H9 (cell line): ENCODE results near the gene C5orf58. TPM values are rescaled to one million over a fixed set of nuclear protein-coding genes. Genes with fewer than 3 reads are reported as not detected.
A peak's percentile ranks its signal among the peaks of the same experiment; 100 is the strongest.

Experiments
- DNase-seq: peaks from one replicate; pipeline ENCODE4 v3.0.0-alpha.2; 2017
- H2AFZ ChIP-seq: one replicate; pipeline ENCODE4 v1.6.1; 2013; ENCODE audit warnings: mild to moderate bottlenecking, low read length, control low read depth, moderate library complexity
- H2AK5ac ChIP-seq: 2 replicates; pipeline ENCODE4 v1.6.1; 2013; ENCODE audit warnings: low read length, control low read depth, mixed read lengths; ENCODE audit not compliant: insufficient read length
- H2BK120ac ChIP-seq: one replicate; pipeline ENCODE4 v1.6.1; 2013; ENCODE audit warnings: low read depth, mild to moderate bottlenecking, low read length, control low read depth, inconsistent platforms; ENCODE audit not compliant: poor library complexity, severe bottlenecking
- H2BK12ac ChIP-seq: 2 replicates; pipeline ENCODE4 v1.6.1; 2013; ENCODE audit warnings: low read length, control low read depth, mixed read lengths, low read depth; ENCODE audit not compliant: insufficient read length
- H2BK15ac ChIP-seq: 2 replicates; pipeline ENCODE4 v1.6.1; 2013; ENCODE audit warnings: low read depth, low read length, control low read depth
- H2BK20ac ChIP-seq: one replicate; pipeline ENCODE4 v1.6.1; 2013; ENCODE audit warnings: low read depth, mild to moderate bottlenecking, low read length, control low read depth, inconsistent platforms; ENCODE audit not compliant: poor library complexity, severe bottlenecking
- H2BK5ac ChIP-seq: 2 replicates; pipeline ENCODE4 v1.6.1; 2013; ENCODE audit warnings: low read length, control low read depth, mixed read lengths; ENCODE audit not compliant: insufficient read length
- H3K14ac ChIP-seq: 2 replicates; pipeline ENCODE4 v1.6.1; 2013; ENCODE audit warnings: low read length, control low read depth; ENCODE audit not compliant: insufficient read depth
- H3K18ac ChIP-seq: 2 replicates; pipeline ENCODE4 v1.6.1; 2013; ENCODE audit warnings: low read depth, mild to moderate bottlenecking, mixed read lengths, low read length, control low read depth; ENCODE audit not compliant: insufficient read length
- H3K23ac ChIP-seq: 2 replicates; pipeline ENCODE4 v1.6.1; 2013; ENCODE audit warnings: low read length, control low read depth, mixed read lengths, low read depth; ENCODE audit not compliant: insufficient read length
- H3K23me2 ChIP-seq: 2 replicates; pipeline ENCODE4 v1.6.1; 2013; ENCODE audit warnings: low read depth, mild to moderate bottlenecking, mixed read lengths, low read length, control low read depth; ENCODE audit not compliant: insufficient read length, poor library complexity, severe bottlenecking
- H3K27ac ChIP-seq: 2 replicates; pipeline ENCODE4 v1.5.1; 2013; ENCODE audit warnings: low read length, control low read depth, mixed read lengths, low read depth; ENCODE audit not compliant: insufficient read length
- H3K27me3 ChIP-seq: 2 replicates; pipeline ENCODE4 v1.6.1; 2013; ENCODE audit warnings: low read length, control low read depth, inconsistent platforms; ENCODE audit not compliant: insufficient read depth
- H3K4ac ChIP-seq: 2 replicates; pipeline ENCODE4 v1.6.1; 2013; ENCODE audit warnings: low read depth, mild to moderate bottlenecking, control low read depth, inconsistent platforms, low read length, moderate library complexity
- H3K4me1 ChIP-seq: 2 replicates; pipeline ENCODE4 v1.6.1; 2013; ENCODE audit warnings: low read length, control low read depth, inconsistent platforms; ENCODE audit not compliant: insufficient read depth
- H3K4me2 ChIP-seq: 2 replicates; pipeline ENCODE4 v1.6.1; 2013; ENCODE audit warnings: low read length, control low read depth, mixed read lengths; ENCODE audit not compliant: insufficient read length, insufficient read depth
- H3K56ac ChIP-seq: 2 replicates; pipeline ENCODE4 v1.6.1; 2013; ENCODE audit warnings: low read depth, mild to moderate bottlenecking, mixed read lengths, low read length, control low read depth; ENCODE audit not compliant: insufficient read length
- H3K79me1 ChIP-seq: 2 replicates; pipeline ENCODE4 v1.6.1; 2013; ENCODE audit warnings: low read depth, mild to moderate bottlenecking, moderate library complexity, low read length, control low read depth, inconsistent platforms; ENCODE audit not compliant: insufficient read depth, poor library complexity, severe bottlenecking
- H3K79me2 ChIP-seq: 2 replicates; pipeline ENCODE4 v1.6.1; 2013; ENCODE audit warnings: low read length, control low read depth, inconsistent platforms; ENCODE audit not compliant: insufficient read depth
- H3K9ac ChIP-seq: 2 replicates; pipeline ENCODE4 v1.6.1; 2013; ENCODE audit warnings: low read length, control low read depth, mixed read lengths; ENCODE audit not compliant: insufficient read length; ENCODE audit errors: extremely low read depth
- H3K9me3 ChIP-seq: one replicate; pipeline ENCODE4 v1.6.1; 2013; ENCODE audit warnings: low read depth, low read length, inconsistent platforms; ENCODE audit not compliant: control insufficient read depth
- H3T11ph ChIP-seq: one replicate; pipeline ENCODE4 v1.6.1; 2013; ENCODE audit warnings: mild to moderate bottlenecking, low read length, control low read depth, inconsistent platforms
- H4K20me1 ChIP-seq: one replicate; pipeline ENCODE4 v1.6.1; 2013; ENCODE audit not compliant: control insufficient read depth, insufficient read length, insufficient read depth
- H4K5ac ChIP-seq: 2 replicates; pipeline ENCODE4 v1.6.1; 2013; ENCODE audit warnings: low read depth, mild to moderate bottlenecking, mixed read lengths, low read length, control low read depth; ENCODE audit not compliant: insufficient read length
- H4K8ac ChIP-seq: replicated peaks from 2 replicates; pipeline ENCODE4 v1.6.1; 2013; ENCODE audit warnings: low read length, control low read depth, mixed read lengths, low read depth; ENCODE audit not compliant: insufficient read length
- H4K91ac ChIP-seq: 2 replicates; pipeline ENCODE4 v1.6.1; 2013; ENCODE audit warnings: low read depth, mild to moderate bottlenecking, moderate library complexity, mixed read lengths, low read length, control low read depth; ENCODE audit not compliant: insufficient read length
- H3K27ac Mint-ChIP-seq, 3 experiments: 2 replicates in 2 of 3; 3 replicates in 1 of 3; pipeline ENCODE4 v1.8.0; 2020 to 2021; ENCODE audit warnings: mixed read lengths in 3 of 3, mild to moderate bottlenecking in 1 of 3, moderate library complexity in 1 of 3
- H3K27me3 Mint-ChIP-seq: 2 replicates; pipeline ENCODE4 v1.8.0; 2021; ENCODE audit warnings: low read depth, mild to moderate bottlenecking, moderate library complexity, mixed read lengths
- H3K36me3 Mint-ChIP-seq, 3 experiments: 2 replicates in 2 of 3; 3 replicates in 1 of 3; pipeline ENCODE4 v1.8.0; 2020 to 2021; ENCODE audit warnings: low read depth in 3 of 3, mixed read lengths in 3 of 3; ENCODE audit not compliant: insufficient read depth in 1 of 3
- H3K4me1 Mint-ChIP-seq, 2 experiments: 2 replicates each; pipeline ENCODE4 v1.8.0; 2020; ENCODE audit warnings: mixed read lengths in 2 of 2
- H3K4me3 Mint-ChIP-seq, 2 experiments: 2 replicates in 1 of 2; 3 replicates in 1 of 2; pipeline ENCODE4 v1.8.0; 2020 to 2021; ENCODE audit warnings: mild to moderate bottlenecking in 2 of 2, mixed read lengths in 2 of 2, moderate library complexity in 1 of 2
- H3K9me3 Mint-ChIP-seq, 2 experiments: 2 replicates in 1 of 2; 3 replicates in 1 of 2; pipeline ENCODE4 v1.8.0; 2020; ENCODE audit warnings: mild to moderate bottlenecking in 2 of 2, mixed read lengths in 2 of 2, moderate library complexity in 1 of 2
- WGBS: extraction: QIAGEN DNeasy Blood & Tissue Kit; methylation state at CpG from one replicate; pipeline ENCODE4 v1.1.7; 2013; ENCODE audit warnings: missing lambda C conversion rate, low lambda C conversion rate, mixed read lengths; ENCODE audit not compliant: insufficient read length; ENCODE audit errors: extremely low coverage; 5-methylcytosine and 5-hydroxymethylcytosine counted together
- total RNA-seq: library from RNA; stranded (reverse); gene quantifications from 2 replicates; pipeline ENCODE4 v1.2.1, GENCODE V29; 2021
- TF ChIP-seq, protein P1 (sequence below): fragments of 200-600 bp; sonication (generic); conservative IDR thresholded peaks from 3 replicates; pipeline ENCODE4 v1.8.0; 2021; ENCODE audit warnings: antibody characterized with exemption, mild to moderate bottlenecking

Gene C5orf58
- total RNA-seq, 1 experiment from 2014 or later, result 0.90 TPM

DNA sequence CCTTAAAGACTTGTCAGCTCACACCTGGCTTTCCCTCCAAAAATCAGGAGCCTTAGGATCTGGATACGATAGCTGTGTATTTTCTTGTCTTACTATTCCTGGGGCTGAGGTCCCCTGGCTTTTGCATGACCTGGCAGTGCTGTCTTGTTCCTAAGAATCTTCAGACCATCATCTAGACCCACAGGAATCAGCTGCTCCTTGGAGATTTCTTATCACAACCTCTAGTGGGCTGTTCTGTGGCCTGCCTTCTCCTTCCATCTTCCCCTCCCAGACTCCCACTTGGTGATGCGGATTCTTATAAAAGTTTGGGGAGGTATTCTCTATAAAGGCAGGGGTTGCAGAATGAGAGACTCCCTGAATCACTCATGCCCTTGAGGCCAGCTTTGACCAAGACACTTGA lies 43.4 kb downstream of the C5orf58 start:
- WGBS, result no CpG with 5 or more reads among the region's 2 CpGs
- H3K27ac Mint-ChIP-seq, result no peak overlapping the region; a peak in 1 of 7 replicates

More for the DNA sequence above, 43.4 kb downstream of the C5orf58 start:
- Histone ChIP-seq H3K79me1 (no peaks in the 10 kb centered on the region), H4K5ac (no peak overlapping the region), H3K4me1 (peaks cover 19% of the 10 kb centered on the region; the same call in 1 of the 2 replicates), H3K23ac (no peak overlapping the region), H2BK20ac (no peak overlapping the region), H2BK15ac (no peak overlapping the region), H3K4ac (no peak overlapping the region), H4K91ac (no peak overlapping the region), H3K23me2 (no peaks in the 10 kb centered on the region), H3T11ph (no peak overlapping the region), H3K9me3 (no peaks in the 10 kb centered on the region), H2BK12ac (peak overlapping the region; percentile 54), H3K56ac (no peak overlapping the region), H2BK120ac (no peak overlapping the region), H2AK5ac (no peak overlapping the region), H3K4me2 (no peak overlapping the region), H4K20me1 (no peaks in the 10 kb centered on the region), H3K79me2 (no peaks in the 10 kb centered on the region), H3K9ac (no peak overlapping the region), H2AFZ (no peak overlapping the region), H4K8ac (no peak overlapping the region), H3K27me3 (no peaks in the 10 kb centered on the region; the same call in 1 of the 2 replicates), H3K14ac (no peak overlapping the region), H3K27ac (no peak overlapping the region), H2BK5ac (no peak overlapping the region), H3K18ac (no peak overlapping the region)
- no peaks in the 10 kb centered on the region; a peak in 1 of 7 replicates for H3K36me3 Mint-ChIP-seq
- H3K9me3 Mint-ChIP-seq, result no peaks in the 10 kb centered on the region
- H3K4me1 Mint-ChIP-seq, result peaks cover 45 to 50% of the 10 kb centered on the region in 2 experiments
- TF ChIP-seq, protein P1, sequence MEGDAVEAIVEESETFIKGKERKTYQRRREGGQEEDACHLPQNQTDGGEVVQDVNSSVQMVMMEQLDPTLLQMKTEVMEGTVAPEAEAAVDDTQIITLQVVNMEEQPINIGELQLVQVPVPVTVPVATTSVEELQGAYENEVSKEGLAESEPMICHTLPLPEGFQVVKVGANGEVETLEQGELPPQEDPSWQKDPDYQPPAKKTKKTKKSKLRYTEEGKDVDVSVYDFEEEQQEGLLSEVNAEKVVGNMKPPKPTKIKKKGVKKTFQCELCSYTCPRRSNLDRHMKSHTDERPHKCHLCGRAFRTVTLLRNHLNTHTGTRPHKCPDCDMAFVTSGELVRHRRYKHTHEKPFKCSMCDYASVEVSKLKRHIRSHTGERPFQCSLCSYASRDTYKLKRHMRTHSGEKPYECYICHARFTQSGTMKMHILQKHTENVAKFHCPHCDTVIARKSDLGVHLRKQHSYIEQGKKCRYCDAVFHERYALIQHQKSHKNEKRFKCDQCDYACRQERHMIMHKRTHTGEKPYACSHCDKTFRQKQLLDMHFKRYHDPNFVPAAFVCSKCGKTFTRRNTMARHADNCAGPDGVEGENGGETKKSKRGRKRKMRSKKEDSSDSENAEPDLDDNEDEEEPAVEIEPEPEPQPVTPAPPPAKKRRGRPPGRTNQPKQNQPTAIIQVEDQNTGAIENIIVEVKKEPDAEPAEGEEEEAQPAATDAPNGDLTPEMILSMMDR, result no peak
- H3K4me3 Mint-ChIP-seq, result no peak overlapping the region
- H3K27me3 Mint-ChIP-seq, result peaks cover 15% of the 10 kb centered on the region
- DNase-seq, result no peak
